UCSD-AML1 (cell line): Measurements from ENCODE around the gene UNC45B.
"Not testable (repeated sequence)": the region's sequence is repeated elsewhere in the genome, so short reads cannot be mapped to it uniquely, and the experiment has no call there.

Experiments
- DNase-seq: peaks from one replicate; lab custom pipeline; 2025; ENCODE audit not compliant: unreplicated experiment; lab: John Stamatoyannopoulos, UW

UNC45B gene

GRCh38 chr17:35170968-35171771 is 23.6 kb downstream of the UNC45B start:
- no peak for DNase-seq

- no peak for DNase-seq
These were observed 24.2 kb downstream of the UNC45B start for GRCh38 chr17:35171834-35172233.

- DNase-seq, result not testable (repeated sequence)
These were observed 24.7 kb downstream of the UNC45B start for GRCh38 chr17:35172321-35172720.

GRCh38 chr17:35174835-35175334 is 27.3 kb downstream of the UNC45B start:
- no peak for DNase-seq

GRCh38 chr17:35175638-35176415 is 28.2 kb downstream of the UNC45B start:
- DNase-seq, result no peak

- DNase-seq, result no peak
These were observed 29.3 kb downstream of the UNC45B start for GRCh38 chr17:35176897-35177296.

- not testable (repeated sequence) for DNase-seq
These were observed 31.8 kb downstream of the UNC45B start for GRCh38 chr17:35179379-35179778.

GRCh38 chr17:35183332-35183731 is 35.7 kb downstream of the UNC45B start:
- DNase-seq, result no peak

- no peak for DNase-seq
These were observed 36.7 kb downstream of the UNC45B start for GRCh38 chr17:35184274-35184673.

- DNase-seq, result no peak
These were observed 38.2 kb downstream of the UNC45B start for GRCh38 chr17:35185849-35186248.

- no peak for DNase-seq
These were observed 39.9 kb downstream of the UNC45B start for GRCh38 chr17:35187481-35187880.

- no peak for DNase-seq
These were observed 40.5 kb downstream of the UNC45B start for GRCh38 chr17:35188111-35188510.

- DNase-seq, result no peak
These were observed 41.7 kb downstream of the UNC45B start for GRCh38 chr17:35189291-35189690.

- no peak for DNase-seq
These were observed 43.5 kb downstream of the UNC45B start for GRCh38 chr17:35191001-35191695.

GRCh38 chr17:35192708-35193107 is 45.1 kb downstream of the UNC45B start:
- DNase-seq, result no peak

GRCh38 chr17:35194001-35194400 is 46.4 kb downstream of the UNC45B start, which contains the start of gene SLC35G3:
Gene SLC35G3, minus strand, starts transcription at chr17:35194393. Its CDS starts 86 bp downstream, at chr17:35194307.
- not testable (repeated sequence) for DNase-seq

- DNase-seq, result not testable (repeated sequence)
These were observed 47.4 kb downstream of the UNC45B start for GRCh38 chr17:35195062-35195461.

GRCh38 chr17:35202582-35202981 is 55.0 kb downstream of the UNC45B start:
- DNase-seq, result not testable (repeated sequence)

- no peak for DNase-seq
These were observed 63.1 kb downstream of the UNC45B start for GRCh38 chr17:35210741-35211140.

- DNase-seq, result no peak
These were observed 65.1 kb downstream of the UNC45B start for GRCh38 chr17:35212668-35213067.

GRCh38 chr17:35213412-35213940 is 65.9 kb downstream of the UNC45B start:
- no peak for DNase-seq
